Eye (tissue), 1 donor: ENCODE results near the gene CSGALNACT2.

Source experiments
- DNase-seq: peaks from one replicate; pipeline ENCODE4 v3.0.0-alpha.2; 2015

The CSGALNACT2 gene

DNA sequence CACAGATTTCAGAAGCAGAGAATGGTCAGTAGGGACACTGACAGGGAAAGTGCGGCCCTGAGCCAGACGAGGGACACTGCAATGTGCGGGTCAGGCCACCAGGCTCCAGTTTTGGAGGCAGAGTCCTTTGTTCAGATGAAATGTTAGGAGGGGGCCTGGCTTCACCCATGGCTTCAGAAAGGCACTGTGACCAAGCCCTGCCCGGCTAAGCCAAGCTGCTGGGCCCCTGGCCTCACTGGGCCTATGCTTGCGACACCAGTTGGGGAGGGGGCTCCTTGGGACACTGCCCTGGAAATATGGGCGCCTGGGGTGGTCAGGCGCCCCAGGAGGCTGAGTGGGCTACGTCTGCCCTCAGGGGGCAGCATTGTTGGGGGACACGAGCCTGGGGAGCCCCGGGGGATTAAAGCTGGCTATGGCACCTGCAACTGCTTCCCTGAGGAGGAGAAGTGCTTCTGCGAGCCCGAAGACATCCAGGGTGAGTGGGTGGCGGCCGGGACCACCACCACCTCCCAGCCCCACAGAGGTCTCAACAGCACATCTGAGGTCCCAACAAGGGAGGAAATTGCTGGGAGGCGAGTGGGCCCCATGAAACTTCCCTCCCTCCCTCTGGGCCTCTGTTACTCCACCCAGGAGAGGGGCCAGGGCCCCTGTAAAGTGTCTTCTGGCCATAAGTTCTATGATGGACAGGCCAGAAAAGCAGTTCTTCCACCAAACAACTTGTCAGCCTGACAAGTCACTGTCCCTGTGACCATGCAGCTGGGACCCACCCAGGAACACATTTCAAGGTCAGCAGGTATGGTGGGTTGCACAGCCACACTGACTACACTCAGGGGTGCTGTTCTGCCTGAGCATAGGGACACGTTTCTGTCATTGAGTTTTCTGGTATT lies 24.8 kb upstream of the CSGALNACT2 start:
- DNase-seq, result no peak

DNA sequence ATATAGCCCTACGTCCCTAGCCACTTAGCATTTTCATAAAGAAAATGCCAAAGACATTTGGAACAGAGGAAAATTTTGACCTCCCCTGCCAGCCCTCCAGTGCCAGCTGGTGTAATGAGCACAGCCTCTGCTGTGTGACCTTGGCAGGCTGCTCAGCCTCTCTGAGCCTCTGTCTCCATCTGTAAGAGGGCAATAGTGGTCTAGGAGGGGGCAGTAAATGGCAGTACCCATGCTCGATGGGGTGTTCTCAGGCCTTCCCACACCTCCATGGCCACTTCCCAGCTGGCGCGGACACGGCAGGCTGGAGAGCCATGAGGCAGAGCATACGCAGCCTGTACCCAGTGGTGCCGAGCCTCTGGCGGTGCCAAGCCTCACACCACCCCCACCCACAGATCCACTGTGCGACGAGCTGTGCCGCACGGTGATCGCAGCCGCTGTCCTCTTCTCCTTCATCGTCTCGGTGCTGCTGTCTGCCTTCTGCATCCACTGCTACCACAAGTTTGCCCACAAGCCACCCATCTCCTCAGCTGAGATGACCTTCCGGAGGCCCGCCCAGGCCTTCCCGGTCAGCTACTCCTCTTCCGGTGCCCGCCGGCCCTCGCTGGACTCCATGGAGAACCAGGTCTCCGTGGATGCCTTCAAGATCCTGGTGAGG lies 24.0 kb upstream of the CSGALNACT2 start:
- no peak for DNase-seq

DNA sequence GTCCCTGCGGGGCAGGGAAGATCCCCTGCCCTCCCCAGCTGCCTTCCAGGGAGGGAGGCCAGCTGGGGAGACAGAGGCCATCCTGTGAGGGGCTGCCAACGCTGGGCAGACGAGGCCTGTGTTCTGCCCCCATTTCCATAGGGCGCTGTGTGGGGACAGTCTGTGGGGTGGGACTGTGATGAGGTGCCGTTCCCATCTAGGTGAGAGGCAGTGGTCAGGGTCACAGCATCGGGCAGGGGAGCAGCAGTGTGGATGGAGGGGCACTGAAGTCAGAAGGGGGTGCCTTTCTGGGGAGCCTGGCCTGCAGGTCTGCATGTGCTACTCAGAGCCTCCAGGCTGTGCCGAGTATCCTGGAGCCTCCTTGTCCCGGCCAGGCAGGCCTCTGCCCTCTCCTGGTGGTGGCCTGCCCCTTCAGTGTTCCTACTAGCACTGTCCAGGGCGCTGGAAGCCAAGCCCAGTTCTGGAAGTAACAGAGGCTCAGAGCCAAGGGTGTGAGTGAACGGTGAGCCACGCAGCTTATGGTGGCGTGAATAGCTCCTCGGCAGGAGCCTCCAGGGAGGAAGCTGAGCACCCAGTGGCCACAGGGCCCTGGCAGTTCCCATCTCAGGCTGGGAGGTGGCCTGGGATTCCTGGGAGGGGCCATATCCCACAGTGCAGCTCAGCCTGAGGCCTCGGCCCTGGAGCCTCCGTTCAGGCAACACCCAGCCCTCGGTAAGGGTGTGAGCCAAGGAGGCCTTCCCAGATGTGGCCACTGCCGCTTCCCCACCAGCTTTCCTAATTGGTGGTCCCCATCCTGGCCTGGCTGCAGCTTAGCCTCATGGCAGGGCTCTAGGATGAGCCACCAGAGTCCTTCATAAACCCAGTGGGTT lies 23.3 kb upstream of the CSGALNACT2 start:
- no peak for DNase-seq

DNA sequence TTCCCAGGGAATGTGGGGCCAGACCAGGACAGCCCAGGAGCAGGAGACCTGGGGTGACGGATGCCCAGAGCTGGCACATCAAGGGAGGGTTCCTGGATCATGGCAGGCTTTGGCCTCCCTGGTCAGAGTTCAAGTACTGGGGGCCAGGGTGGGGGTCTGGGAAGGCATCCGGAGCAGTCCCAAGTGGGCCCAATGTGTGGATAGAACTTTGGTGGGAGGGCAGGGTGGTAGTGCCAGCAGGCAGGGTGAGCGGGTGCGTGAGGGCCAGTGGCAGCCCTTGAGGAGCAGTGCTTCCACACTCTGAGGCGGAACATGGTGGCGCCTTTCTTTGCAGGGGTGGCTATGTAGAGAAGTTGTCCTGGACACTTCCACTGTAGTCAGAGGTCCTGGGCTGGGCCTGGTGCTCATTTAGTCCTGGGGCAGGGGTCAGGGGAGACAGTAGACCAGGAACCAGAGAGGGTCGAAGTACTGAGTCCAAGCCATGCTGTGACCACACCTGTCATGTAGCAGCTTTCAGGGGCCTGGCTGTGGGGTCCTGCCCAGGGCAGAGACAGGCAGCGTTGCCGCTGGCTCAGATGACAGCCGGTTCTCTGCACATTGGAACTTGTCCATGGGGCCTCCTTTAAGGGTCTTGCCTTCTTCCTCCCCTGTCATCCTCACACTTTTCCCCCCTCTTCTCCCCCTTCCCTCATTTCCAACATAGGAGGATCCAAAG lies 22.2 kb upstream of the CSGALNACT2 start:
- no peak for DNase-seq

DNA sequence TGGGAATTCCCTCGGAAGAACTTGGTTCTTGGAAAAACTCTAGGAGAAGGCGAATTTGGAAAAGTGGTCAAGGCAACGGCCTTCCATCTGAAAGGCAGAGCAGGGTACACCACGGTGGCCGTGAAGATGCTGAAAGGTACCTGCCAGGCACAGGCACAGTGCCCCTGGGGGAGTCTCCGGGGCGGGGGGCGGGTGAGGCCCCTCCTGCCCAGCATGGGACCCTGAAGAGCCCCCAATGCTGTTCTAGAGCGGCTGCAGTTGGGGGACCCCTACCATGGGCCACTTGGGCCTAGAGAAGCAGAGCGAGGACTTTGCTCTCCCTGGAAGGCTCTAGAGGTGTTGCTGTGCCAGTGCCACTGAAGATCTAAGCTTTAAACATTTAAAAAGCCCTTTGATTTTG lies 21.6 kb upstream of the CSGALNACT2 start:
- no peak for DNase-seq

DNA sequence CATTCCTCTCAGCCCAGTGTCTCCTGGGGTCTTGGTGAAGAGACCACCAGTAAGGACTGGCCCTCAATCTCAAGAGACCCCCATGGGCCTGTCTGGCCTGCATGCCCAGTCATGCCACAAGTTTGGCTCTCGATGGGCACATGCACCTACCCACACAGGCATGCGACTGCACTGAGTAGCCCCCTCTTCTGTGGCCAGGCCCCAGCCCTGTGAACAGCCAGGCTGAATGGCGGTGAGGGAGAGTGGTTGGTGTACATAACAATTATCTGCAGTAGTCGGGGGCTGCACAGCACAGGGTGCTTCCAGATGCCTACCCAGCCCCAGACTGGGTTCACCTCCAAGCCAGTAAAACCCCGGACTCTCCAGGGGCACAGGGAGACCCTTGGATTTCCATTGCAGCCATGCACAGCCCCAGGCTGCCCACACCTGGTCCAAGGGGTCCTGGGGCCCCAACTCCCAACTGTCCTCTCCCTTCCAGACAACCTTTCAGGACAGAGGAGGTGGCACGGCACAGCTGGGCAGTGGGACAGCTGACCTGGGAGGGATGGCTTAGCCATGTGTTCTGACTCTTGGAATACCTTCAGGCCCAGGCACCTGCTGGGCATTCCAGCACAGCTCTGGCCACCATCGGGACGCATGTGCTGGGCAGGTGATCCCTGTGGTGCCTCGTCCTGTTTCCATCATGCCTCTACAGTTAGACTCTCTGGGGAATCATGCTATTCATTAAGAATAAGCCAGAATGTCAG lies 21.0 kb upstream of the CSGALNACT2 start:
- DNase-seq, result no peak

DNA sequence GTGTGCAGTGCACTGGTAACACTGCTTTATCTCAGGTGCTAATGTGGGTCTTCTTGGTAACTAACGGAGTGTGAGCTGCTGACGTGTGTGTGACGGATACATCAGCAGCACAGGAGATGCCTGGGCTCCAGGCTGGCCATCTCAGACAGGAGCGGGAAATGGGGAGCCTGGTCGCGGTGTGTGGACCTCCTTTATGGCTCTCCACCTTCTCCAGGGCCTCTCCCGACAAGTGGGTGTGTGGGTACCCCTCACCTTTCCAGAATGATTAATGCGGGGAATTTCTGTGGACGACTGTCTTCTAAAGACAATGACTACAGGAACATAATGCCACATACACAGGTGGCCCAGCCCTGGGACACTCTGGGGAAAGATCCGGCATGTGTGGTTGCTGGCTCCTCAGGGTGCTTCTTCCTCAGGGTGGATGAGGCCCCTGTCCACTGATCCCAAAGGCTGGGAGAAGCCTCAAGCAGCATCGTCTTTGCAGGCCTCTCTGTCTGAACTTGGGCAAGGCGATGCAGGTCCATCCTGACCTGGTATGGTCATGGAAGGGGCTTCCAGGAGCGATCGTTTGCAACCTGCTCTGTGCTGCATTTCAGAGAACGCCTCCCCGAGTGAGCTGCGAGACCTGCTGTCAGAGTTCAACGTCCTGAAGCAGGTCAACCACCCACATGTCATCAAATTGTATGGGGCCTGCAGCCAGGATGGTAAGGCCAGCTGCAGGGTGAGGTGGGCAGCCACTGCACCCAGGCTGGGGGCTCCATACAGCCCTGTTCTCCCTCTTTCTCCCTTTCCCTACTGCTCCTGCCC lies 20.3 kb upstream of the CSGALNACT2 start:
- no peak for DNase-seq

DNA sequence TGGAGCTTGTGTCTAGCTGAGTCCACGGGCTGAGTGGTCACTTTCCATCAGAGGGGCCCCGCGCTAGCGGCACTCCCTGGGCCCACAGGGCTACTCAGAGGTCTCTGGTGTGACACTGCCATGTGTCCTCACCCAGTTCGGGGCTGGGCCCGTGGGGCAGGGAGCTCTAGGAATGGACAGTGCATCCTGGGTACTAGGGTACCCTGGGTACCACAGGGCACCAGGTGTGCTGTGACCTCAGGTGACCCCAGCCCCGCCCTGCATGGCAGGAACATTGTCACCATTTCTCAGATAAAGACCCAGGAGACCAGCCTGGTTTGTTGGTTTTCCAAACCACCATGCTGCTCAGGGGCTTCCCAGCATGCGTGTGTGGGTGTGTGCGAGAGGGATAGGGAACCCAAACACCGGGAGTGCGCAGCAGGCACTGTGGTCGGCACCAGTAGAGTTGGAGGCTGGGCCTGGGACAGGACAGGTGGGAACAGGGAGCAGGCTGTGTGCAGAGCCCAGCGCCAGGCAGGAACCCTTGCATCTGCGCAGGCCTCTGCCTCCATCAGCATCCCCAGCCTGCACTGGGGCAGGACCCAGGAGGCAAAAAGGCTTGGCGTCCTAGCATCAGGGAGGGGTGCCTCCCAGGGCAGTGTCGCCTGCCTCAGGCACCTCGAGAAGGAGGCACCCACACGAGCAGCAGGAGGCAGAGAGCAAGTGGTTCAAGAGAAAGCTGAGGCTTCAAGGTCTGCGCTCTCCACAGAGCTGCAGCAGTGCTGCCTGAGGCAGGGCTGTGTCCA lies 19.4 kb upstream of the CSGALNACT2 start:
- DNase-seq, result no peak

DNA sequence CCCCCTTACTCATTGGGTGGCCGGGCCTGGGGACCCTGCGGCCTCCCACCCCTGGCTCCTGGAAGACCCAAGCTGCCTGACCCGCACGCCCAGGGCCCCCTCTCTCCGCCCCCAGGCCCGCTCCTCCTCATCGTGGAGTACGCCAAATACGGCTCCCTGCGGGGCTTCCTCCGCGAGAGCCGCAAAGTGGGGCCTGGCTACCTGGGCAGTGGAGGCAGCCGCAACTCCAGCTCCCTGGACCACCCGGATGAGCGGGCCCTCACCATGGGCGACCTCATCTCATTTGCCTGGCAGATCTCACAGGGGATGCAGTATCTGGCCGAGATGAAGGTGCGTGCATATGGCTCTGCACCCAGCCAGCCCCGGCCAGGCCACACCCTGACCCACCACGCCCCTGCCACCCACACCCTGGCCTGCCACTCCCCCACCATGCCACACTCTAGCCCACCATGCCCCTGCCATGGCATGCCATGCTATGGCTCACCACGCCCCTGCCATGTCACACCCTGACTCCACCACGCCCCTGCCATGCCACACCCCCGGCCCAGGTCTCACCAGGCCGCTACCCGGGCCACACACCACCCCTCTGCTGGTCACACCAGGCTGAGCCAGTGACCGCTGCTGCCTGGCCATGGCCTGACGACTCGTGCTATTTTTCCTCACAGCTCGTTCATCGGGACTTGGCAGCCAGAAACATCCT lies 18.7 kb upstream of the CSGALNACT2 start:
- no peak for DNase-seq

DNA sequence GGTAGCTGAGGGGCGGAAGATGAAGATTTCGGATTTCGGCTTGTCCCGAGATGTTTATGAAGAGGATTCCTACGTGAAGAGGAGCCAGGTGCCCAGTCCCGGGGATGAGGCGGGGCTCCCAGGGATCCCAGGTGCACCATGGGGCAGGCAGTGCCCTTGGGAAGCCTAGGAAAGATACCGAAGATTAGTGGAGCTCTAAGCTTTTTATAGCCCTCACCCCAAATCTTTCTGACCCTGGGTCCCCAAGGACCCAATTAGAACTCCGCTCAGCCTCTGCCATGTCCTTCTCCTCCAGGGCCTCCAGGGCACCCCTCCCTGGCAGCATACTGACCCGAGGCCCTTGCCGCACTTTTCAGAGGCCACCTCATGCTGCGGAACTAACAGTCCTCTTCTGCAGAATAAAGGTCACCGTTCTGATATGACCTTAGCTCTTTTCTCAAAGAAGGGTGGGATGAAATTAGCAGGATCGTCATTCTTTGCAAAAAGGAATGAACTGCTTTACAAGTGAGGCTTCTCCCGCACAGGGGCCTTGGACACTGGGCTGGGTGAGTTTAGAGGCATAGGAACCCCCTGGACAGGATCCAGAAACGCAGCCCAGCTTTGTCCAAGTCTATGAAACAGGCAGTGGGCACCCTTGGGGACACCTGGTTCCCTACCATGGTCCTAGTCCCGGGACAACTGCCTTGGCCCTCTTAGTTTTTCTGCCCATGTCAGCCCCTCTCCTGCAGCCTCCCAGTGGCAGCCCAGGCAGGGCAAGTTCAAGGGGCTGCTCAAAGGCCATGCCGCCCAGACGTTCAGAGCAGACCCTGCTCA lies 17.9 kb upstream of the CSGALNACT2 start:
- DNase-seq, result no peak

DNA sequence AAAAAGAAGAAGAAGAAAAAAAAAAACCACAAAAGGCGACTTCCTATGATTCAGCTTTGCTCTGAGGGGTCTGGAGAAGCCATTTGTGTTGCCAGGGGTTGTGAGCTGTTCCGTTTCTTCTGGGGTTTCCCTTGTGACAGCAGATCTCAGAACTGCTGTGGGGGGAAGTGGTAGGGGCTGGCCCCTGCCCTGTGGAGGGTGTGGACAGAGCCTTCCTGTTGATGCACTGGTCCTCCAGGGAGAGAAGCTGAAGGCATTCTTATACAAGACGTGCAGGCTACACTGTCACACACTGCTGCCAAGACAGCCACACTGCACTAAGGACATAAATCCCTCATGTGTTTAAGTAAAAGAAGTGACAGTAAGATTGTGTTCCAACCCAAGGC lies 17.3 kb upstream of the CSGALNACT2 start:
- no peak for DNase-seq

DNA sequence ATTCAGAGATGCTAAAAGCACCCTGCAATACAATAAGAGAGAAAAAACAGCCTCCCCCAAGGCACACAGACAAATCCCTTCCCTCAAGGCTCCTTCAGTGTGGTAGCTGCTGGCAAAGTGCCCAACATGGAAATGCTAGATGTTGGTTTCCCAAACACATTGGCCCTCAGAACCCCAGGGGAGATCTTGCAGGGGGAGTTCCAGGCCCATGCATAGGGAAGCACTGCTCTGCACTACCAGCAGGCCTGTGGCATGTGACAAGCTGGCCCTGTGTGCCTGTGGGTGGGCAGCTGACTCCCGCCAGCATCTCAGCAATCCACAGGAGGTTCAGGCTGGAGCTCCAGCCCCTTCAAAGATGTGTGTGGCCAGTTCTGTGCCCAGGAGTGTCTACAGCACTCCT lies 16.8 kb upstream of the CSGALNACT2 start:
- DNase-seq, result peak; percentile 28

DNA sequence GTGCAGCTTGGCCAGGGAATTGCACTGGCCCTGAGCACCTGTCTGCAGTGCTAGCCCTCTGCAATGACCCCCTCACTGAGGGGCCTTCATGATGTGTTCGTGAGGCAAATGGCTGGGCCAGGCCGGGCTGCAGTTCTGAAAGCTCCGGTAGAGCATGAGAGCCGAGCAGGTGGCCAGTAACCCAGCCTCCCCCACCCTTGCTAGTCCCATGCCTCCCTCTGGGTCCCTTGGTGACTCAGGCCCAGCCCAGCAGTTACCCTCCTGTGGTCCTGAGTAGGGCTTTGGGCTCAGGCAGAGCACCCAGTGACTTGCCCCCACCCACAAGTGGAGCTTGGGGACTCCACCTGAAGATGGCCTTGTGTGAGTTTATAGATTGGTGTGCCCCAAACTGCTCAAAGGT lies 16.1 kb upstream of the CSGALNACT2 start:
- no peak for DNase-seq

DNA sequence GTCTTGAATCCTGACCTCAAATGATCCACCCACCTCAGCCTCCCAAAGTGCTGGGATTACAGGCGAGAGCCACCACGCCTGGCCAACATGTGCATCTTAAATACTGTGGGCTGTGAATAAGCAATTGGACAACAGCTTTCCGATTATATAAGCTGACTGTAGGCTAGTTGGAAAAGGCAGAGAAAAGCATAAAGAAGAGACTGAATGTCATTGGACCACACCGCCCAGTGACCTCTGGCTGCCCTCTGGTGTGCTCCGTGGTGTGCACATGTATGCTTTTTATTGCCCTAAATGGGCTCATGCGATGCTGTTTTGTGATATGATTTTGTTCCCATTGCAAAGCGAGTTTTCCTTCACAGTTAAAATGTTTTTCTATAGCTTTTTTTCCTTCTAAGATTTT lies 15.4 kb upstream of the CSGALNACT2 start:
- DNase-seq, result no peak

DNA sequence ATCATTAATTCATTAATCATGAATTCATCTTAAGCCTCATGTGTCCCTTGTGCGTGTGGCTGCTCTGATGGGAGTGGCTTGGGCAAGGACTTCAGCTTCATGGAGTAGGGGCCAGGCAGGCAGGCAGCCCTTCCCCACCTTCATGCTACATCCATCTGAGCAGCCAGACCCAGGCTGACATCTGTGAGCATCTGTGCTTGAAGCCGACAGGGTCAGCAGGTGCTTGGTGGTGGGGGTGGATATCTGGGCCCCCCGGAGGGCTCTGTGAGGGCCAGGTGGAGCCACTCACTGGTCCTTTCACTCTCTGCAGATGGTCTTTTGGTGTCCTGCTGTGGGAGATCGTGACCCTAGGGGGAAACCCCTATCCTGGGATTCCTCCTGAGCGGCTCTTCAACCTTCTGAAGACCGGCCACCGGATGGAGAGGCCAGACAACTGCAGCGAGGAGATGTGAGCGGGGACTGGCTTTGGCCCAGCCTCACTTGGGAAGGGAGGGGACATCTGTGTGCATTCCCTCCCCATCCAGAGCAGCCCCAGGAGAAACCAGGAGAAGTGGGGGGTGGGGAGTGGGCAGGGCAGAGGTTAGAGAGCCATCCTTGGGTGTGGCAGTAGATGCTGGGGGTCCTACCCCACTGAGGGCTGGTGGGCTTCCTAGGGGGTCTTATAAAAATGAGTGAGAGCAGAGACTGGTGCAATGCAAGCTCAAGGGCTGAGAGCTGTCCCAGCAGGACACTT lies 14.7 kb upstream of the CSGALNACT2 start:
- peak; percentile 32 for DNase-seq

DNA sequence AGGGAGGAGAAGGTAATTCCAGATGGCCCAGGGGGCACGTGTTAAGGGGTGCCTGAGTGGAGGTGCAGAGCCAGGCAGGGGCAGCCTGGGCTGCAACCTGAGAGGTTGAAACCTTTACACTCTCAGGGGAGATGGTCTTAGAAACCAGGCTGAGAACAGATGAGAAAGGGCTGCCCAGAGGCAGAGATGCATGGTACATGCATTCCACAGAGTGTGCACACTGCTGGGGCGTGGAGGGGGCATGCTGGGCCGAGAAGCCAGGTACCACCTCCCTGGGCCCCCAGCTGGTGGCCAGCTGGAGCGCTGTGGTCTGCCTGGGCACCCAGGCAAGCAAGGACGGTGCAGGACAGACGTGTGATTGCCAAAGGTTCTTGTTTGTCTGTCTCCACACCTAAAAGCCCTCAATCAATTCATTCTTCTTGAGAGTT lies 14.1 kb upstream of the CSGALNACT2 start:
- DNase-seq, result no peak

DNA sequence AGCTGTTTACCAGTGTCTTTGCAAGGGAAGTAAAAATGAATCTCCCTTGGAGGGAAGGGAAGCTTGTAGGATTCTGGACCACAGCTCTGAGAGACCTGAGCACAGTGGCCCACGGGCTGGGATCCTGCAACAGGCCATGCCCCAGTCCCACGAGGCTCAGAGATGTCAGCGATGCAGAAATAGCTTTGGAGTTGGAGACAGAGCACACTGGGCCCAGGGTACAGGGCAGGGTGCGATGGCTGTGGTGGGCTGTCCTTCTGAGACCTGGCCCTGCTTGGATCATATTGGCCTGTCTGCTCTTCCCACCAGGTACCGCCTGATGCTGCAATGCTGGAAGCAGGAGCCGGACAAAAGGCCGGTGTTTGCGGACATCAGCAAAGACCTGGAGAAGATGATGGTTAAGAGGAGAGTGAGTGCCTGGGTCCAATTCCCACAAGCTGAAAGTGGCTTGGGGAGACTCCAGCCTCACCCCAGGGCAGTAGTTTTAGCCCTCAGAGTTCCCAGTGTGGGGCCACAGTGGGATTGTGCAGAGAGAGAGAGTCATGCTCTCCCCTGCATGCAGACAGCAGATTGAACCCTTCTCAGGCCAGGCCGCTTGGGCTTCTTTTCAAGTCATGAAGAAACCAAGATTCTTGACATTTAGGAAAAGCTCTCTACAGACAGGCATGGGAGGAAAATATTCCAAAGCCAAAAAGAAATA lies 13.5 kb upstream of the CSGALNACT2 start:
- DNase-seq, result no peak
